ENCODE measurements around the gene CCDC85C.

DNA sequence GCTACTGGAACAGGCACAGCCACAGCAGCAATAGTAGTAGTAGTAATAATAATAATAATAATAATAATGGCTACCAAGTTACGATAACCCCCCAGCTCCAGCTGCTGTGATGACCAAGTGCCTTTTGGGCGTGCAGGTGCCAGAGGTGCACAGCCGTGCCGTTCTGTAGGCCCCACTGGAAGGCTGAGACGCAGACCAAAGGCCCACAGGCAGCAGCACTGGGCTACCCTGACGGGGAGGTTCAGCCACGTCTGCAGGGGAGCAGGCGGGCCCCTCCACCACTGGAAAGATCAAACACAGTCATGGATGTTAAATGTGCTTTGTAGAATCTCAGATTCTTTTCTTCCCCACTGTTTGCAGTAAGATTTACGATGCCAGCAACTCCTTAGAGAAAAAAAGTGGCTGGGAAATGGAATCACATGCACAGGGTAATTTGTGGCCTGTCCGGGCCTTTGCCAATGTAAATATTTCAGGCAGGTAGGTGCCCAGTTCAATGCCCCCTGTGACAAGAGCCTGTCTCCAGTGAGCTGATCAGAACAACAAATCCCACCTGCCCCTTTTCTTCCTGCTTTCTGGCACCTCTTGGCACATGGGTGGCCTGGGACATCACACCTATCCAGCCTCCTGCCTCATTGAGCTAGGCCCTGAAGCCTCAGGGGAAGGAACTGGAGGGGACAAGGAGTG, 32.6 kb downstream of the CCDC85C start:
- TF ChIP-seq, protein P1, sequence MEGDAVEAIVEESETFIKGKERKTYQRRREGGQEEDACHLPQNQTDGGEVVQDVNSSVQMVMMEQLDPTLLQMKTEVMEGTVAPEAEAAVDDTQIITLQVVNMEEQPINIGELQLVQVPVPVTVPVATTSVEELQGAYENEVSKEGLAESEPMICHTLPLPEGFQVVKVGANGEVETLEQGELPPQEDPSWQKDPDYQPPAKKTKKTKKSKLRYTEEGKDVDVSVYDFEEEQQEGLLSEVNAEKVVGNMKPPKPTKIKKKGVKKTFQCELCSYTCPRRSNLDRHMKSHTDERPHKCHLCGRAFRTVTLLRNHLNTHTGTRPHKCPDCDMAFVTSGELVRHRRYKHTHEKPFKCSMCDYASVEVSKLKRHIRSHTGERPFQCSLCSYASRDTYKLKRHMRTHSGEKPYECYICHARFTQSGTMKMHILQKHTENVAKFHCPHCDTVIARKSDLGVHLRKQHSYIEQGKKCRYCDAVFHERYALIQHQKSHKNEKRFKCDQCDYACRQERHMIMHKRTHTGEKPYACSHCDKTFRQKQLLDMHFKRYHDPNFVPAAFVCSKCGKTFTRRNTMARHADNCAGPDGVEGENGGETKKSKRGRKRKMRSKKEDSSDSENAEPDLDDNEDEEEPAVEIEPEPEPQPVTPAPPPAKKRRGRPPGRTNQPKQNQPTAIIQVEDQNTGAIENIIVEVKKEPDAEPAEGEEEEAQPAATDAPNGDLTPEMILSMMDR (conservative IDR thresholded peaks at IDR 0.05; ENCODE audit: low read depth, low read length): no peak
- no peak for TF ChIP-seq EZH2 (IDR thresholded peaks at IDR 0.05; ENCODE audit: low read length, unreplicated experiment)

Measured in PC-3 (cell line).